K562 (cell line): ENCODE measurements around the gene FLOT2. TPM values are rescaled to one million over a fixed set of nuclear protein-coding genes. Genes with fewer than 3 reads are reported as not detected.

Source experiments
- CC2D1A ChIP-seq: fragments of 450-650 bp; IDR thresholded peaks from 2 replicates; pipeline ENCODE4 v1.6.1; 2017; ENCODE audit warnings: mild to moderate bottlenecking
- CSDE1 ChIP-seq, 2 experiments: fragments of 450-650 bp; IDR thresholded peaks; 2 replicates each; pipeline ENCODE4 v1.6.1; 2016; ENCODE audit warnings: mild to moderate bottlenecking in 1 of 2
- EP300 ChIP-seq: IDR thresholded peaks from 2 replicates; pipeline ENCODE4 v1.6.1; 2012; ENCODE audit warnings: low read length, improper control_type of control experiment
- ETV6 ChIP-seq, 3 experiments: fragments of 150-350 bp in 1 of 3; sonication (generic) in 1 of 3; formaldehyde crosslinking in 1 of 3; IDR thresholded peaks; 2 replicates each; pipeline versions ENCODE4 v1.6.1 to v1.8.0; 2014 to 2022; ENCODE audit warnings: borderline replicate concordance in 2 of 3, low read depth in 2 of 3, antibody characterized with exemption in 1 of 3, low read length in 1 of 3, mild to moderate bottlenecking in 1 of 3, missing genetic modification reagents in 1 of 3
- GABPA ChIP-seq: fragments of 200-800 bp; sonication (Bioruptor generic); conservative IDR thresholded peaks from 2 replicates; pipeline ENCODE4 v1.6.1; 2016; ENCODE audit warnings: low read depth, missing genetic modification characterization, missing compliant biosample characterization
- HMG20B ChIP-seq: fragments of 250-450 bp; sonication (Bioruptor Pico); IDR thresholded peaks from 2 replicates; pipeline ENCODE4 v1.5.0; 2021; ENCODE audit warnings: mild to moderate bottlenecking
- NFIC ChIP-seq: fragments of 450-650 bp; IDR thresholded peaks from 2 replicates; pipeline ENCODE4 v1.6.1; 2017; ENCODE audit warnings: mild to moderate bottlenecking, inconsistent platforms
- NR1H2 ChIP-seq: sonication (generic); formaldehyde crosslinking; IDR thresholded peaks from 2 replicates; pipeline ENCODE4 v1.4.0; 2020; ENCODE audit warnings: mild to moderate bottlenecking, missing genetic modification reagents
- PCBP1 ChIP-seq: fragments of 200-400 bp; formaldehyde crosslinking; IDR thresholded peaks from 2 replicates; pipeline ENCODE4 v1.6.1; 2018; ENCODE audit warnings: mild to moderate bottlenecking, low read depth, low read length; ENCODE audit not compliant: poor library complexity, severe bottlenecking
- RFX1 ChIP-seq: fragments of 450-650 bp; IDR thresholded peaks from 2 replicates; pipeline ENCODE4 v1.6.1; 2016; ENCODE audit warnings: mild to moderate bottlenecking, moderate library complexity
- SMAD1 ChIP-seq: fragments of 150-350 bp; IDR thresholded peaks from 2 replicates; pipeline ENCODE4 v1.6.1; 2014; ENCODE audit warnings: low read length, low read depth; ENCODE audit not compliant: partially characterized antibody
- SMAD3 ChIP-seq: fragments of 450-650 bp; formaldehyde crosslinking; conservative IDR thresholded peaks from 2 replicates; pipeline ENCODE4 v1.4.0; 2020; ENCODE audit warnings: mild to moderate bottlenecking
- SMARCA4 ChIP-seq: fragments of 450-650 bp; IDR thresholded peaks from 2 replicates; pipeline ENCODE4 v1.6.1; 2016
- SMARCA5 ChIP-seq: fragments of 450-650 bp; IDR thresholded peaks from 2 replicates; pipeline ENCODE4 v1.6.1; 2016
- SMARCC2 ChIP-seq: fragments of 450-650 bp; IDR thresholded peaks from 2 replicates; pipeline ENCODE4 v1.6.1; 2017; ENCODE audit warnings: antibody characterized with exemption, moderate library complexity, mild to moderate bottlenecking, low read depth
- TBL1XR1 ChIP-seq, 2 experiments: IDR thresholded peaks; 2 replicates each; pipeline ENCODE4 v1.6.1; 2012; ENCODE audit warnings: improper control_type of control experiment in 2 of 2, low read length in 2 of 2, mild to moderate bottlenecking in 1 of 2
- TEAD4 ChIP-seq, 2 experiments: sonication (generic) in 1 of 2; formaldehyde crosslinking in 1 of 2; IDR thresholded peaks; 2 replicates each; pipeline versions ENCODE4 v1.6.1 to v1.8.0; 2012 to 2022; ENCODE audit warnings: borderline replicate concordance in 1 of 2, inconsistent platforms in 1 of 2, low read length in 1 of 2, mild to moderate bottlenecking in 1 of 2, missing genetic modification reagents in 1 of 2
- TFAM ChIP-seq: fragments of 250-450 bp; sonication (Bioruptor Pico); conservative IDR thresholded peaks from 2 replicates; pipeline ENCODE4 v1.5.0; 2021; ENCODE audit warnings: mild to moderate bottlenecking, moderate library complexity
- ZBTB7A ChIP-seq: IDR thresholded peaks from 2 replicates; pipeline ENCODE4 v1.6.1; 2011; ENCODE audit warnings: low read depth, mild to moderate bottlenecking, low read length, moderate library complexity, borderline replicate concordance; ENCODE audit not compliant: control insufficient read depth
- ZNF583 ChIP-seq: fragments of 250-450 bp; sonication (Bioruptor Pico); IDR thresholded peaks from 2 replicates; pipeline ENCODE4 v1.4.0; 2020
- ZNF699 ChIP-seq: fragments of 250-450 bp; sonication (Bioruptor Pico); IDR thresholded peaks from 2 replicates; pipeline ENCODE4 v1.8.0; 2021; ENCODE audit warnings: mild to moderate bottlenecking, moderate library complexity; ENCODE audit not compliant: insufficient replicate concordance
- polyA plus RNA-seq, 8 experiments: library from polyadenylated mRNA; depleted of rRNA in 4 of 8; stranded (reverse) in 5 of 8; unstranded in 3 of 8; fragments of >200 nt; fragmentation: Nextera tagmentation in 2 of 8; fragmentation: Illumina TruSeq in 1 of 8; extraction: Ambion mirVana in 2 of 8; extraction: Trizol in 1 of 8; gene quantifications; 2 replicates each; pipeline versions ENCODE4 v1.2.1 to v1.2.3, GENCODE V29; 2011 to 2014; ENCODE audit warnings: inconsistent platforms in 1 of 8, missing spikeins in 1 of 8
- total RNA-seq, 7 experiments: library from RNA; depleted of rRNA in 6 of 7; stranded (reverse); fragments of >200 nt in 6 of 7; fragmentation: Illumina TruSeq in 2 of 7; extraction: Trizol in 2 of 7; gene quantifications; 2 replicates each; pipeline versions ENCODE4 v1.2.1 to v1.2.3, GENCODE V29; 2011 to 2021; ENCODE audit warnings: low replicate concordance in 1 of 7

Gene FLOT2
- total and polyA plus RNA-seq, 9 of the 15 experiments (the other 6 are each of a cell fraction or from before 2014, with no cell fraction given): 17.5 to 138 (median 41.7) TPM

DNA sequence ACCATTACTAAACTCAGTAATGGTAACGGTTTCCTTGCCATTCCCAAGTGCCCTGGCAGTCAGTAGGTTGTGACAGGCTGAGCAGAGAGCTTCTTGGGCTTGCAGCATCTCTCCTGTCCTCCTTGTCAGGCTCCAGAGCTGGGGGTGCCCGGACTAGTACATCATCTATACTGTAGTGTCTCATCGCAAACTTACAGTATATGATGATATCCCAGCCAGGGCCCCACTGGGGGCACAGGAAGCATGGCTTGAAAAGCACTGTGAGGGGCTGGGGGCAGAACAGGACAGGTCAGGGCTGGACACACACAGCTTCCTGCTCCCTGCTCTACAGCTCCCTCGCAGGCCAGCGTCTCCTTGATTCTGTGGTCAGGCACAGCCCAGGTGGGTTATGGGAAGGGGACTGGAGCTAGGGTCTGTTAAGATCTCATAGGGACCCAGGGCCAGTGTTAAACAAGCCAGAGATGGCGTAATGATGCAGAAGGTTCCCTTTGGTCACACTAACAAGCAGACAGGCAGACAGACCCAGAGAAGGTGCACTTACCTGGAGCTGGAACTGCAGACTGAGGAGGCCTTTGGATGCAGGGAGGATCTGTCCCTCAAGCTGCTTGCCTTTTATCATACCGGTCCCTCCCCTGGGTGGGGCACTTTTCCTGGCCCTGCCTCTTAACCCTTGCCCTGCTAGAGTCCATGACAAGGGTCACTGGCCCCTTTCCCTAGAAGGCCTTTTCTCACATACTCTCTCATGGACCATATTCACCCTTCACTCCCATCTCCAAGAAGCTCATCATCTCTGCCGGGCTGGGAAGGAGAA, 35.9 kb downstream of the FLOT2 start (continued):
- no peak for TF ChIP-seq ETV6 (IDR thresholded peaks at IDR 0.05; ENCODE audit: borderline replicate concordance in 1 of 2, low read depth in 2 of 2, low read length in 1 of 2)
- TF ChIP-seq ETV6 (CRISPR knock-in tag; IDR thresholded peaks at IDR 0.05; ENCODE audit: borderline replicate concordance): no peak
- TF ChIP-seq ZNF583 (CRISPR knock-in tag): no peak; the same call in 1 of the 2 replicates
- TF ChIP-seq RFX1: no peak
- no peak for TF ChIP-seq NR1H2 (CRISPR knock-in tag)
- TF ChIP-seq ZNF699: no peak
- no peak for TF ChIP-seq SMAD1
- peak; percentile 29; the same call in 1 of the 2 replicates for TF ChIP-seq GABPA (tag)
- TF ChIP-seq SMARCA4: peak; percentile 67
- no peak; a peak in 2 of 4 replicates for TF ChIP-seq TBL1XR1 (IDR thresholded peaks at IDR 0.05; ENCODE audit: low read length in 2 of 2)
- TF ChIP-seq PCBP1: no peak
- TF ChIP-seq NFIC: peak; percentile 50; the same call in 1 of the 2 replicates
- no peak; the same call in 1 of the 2 replicates for TF ChIP-seq EP300
- TF ChIP-seq SMAD3: no peak
- TF ChIP-seq ZBTB7A: peak; percentile 62; the same call in 1 of the 2 replicates
- peak in 1 of 2 experiments; percentile 51; a peak in 1 of 4 replicates for TF ChIP-seq CSDE1 (IDR thresholded peaks at IDR 0.05)
- TF ChIP-seq SMARCC2: no peak; the same call in 1 of the 2 replicates
- no peak for TF ChIP-seq HMG20B (CRISPR knock-in tag)
- 0 out of 2 replicates have a peak, but pooled peaks have one; percentile 17 for TF ChIP-seq CC2D1A
- TF ChIP-seq SMARCA5: no peak; the same call in 1 of the 2 replicates
- TF ChIP-seq TFAM (CRISPR knock-in tag): no peak
- no peak for TF ChIP-seq TEAD4 (IDR thresholded peaks at IDR 0.05; ENCODE audit: low read length)
- no peak for TF ChIP-seq TEAD4 (CRISPR knock-in tag; IDR thresholded peaks at IDR 0.05; ENCODE audit: borderline replicate concordance)
